Memory B cell (primary cell): ENCODE measurements around the gene EML6.
"Not testable (repeated sequence)": the region's sequence is repeated elsewhere in the genome, so short reads cannot be mapped to it uniquely, and the experiment has no call there.

ENCODE experiments used
- ATAC-seq: fragments of 150-1000 bp; cut with Tn5 transposase; 2 replicates; pipeline ENCODE4 v1.10.0; 2021; ENCODE audit warnings: low read depth, mild to moderate bottlenecking, moderate library complexity
- DNase-seq, 2 donors: peaks; one replicate each; pipeline ENCODE4 v3.0.0; 2022; ENCODE audit warnings: low spot score in 2 of 2
- H3K27ac Mint-ChIP-seq: one replicate; pipeline ENCODE4 v1.8.0; 2022; ENCODE audit warnings: mild to moderate bottlenecking, moderate library complexity, mixed read lengths
- H3K27me3 Mint-ChIP-seq: one replicate; pipeline ENCODE4 v1.8.0; 2022; ENCODE audit warnings: mixed read lengths
- H3K36me3 Mint-ChIP-seq: one replicate; pipeline ENCODE4 v1.8.0; 2022; ENCODE audit warnings: mild to moderate bottlenecking, mixed read lengths
- H3K4me1 Mint-ChIP-seq: one replicate; pipeline ENCODE4 v1.8.0; 2022; ENCODE audit warnings: mixed read lengths
- H3K4me3 Mint-ChIP-seq: one replicate; pipeline ENCODE4 v1.8.0; 2022; ENCODE audit warnings: mild to moderate bottlenecking, moderate library complexity, mixed read lengths
- H3K9me3 Mint-ChIP-seq: one replicate; pipeline ENCODE4 v1.8.0; 2022; ENCODE audit warnings: mixed read lengths

Gene EML6

GRCh38 chr2:54864727-54865126 is 141.3 kb downstream of the EML6 start:
- Mint-ChIP-seq H3K9me3 (no peaks in the 10 kb centered on the region), H3K4me3 (no peak overlapping the region), H3K27ac (no peak overlapping the region), H3K4me1 (peaks cover 10% of the 10 kb centered on the region), H3K36me3 (peaks cover 8% of the 10 kb centered on the region), H3K27me3 (no peaks in the 10 kb centered on the region)
- DNase-seq (no peak), ATAC-seq (no peak)

GRCh38 chr2:54866179-54866578 is 142.7 kb downstream of the EML6 start:
- Mint-ChIP-seq H3K9me3 (no peaks in the 10 kb centered on the region), H3K27me3 (no peaks in the 10 kb centered on the region), H3K4me3 (no peak overlapping the region), H3K27ac (no peak overlapping the region), H3K4me1 (peaks cover 10% of the 10 kb centered on the region), H3K36me3 (peaks cover 8% of the 10 kb centered on the region)
- ATAC-seq = no peak
- DNase-seq = no peak

GRCh38 chr2:54866868-54867267 is 143.4 kb downstream of the EML6 start:
- ATAC-seq = peak; percentile 86
- Mint-ChIP-seq H3K36me3 (peaks cover 8% of the 10 kb centered on the region), H3K9me3 (no peaks in the 10 kb centered on the region), H3K4me1 (peaks cover 10% of the 10 kb centered on the region), H3K4me3 (peak overlapping the region; percentile 61), H3K27ac (peak overlapping the region; percentile 63), H3K27me3 (no peaks in the 10 kb centered on the region)
- peak; percentile 13 to 22 for DNase-seq

DNA sequence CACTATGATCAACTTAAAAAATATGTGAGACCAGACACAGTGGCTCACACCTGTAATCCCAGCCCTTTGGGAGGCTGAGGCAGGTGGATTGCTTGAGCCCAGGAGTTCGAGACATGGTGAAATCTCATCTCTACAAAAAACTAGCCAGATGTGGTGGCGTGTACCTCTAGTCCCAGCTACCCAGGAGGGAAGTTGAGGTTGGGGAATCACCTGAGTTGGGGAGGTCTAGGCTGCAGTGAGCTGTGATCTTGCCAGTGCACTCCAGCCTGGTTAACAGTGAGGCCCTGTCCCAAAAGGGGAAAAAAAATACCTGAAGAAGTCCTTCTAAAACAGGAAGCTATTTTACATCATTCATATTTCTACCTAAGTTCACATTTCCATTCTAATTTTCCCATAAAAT is 144.0 kb downstream of the EML6 start:
- H3K27me3 Mint-ChIP-seq = no peaks in the 10 kb centered on the region
- H3K4me1 Mint-ChIP-seq = peaks cover 10% of the 10 kb centered on the region
- H3K36me3 Mint-ChIP-seq = peaks cover 8% of the 10 kb centered on the region
- peak; percentile 81 for ATAC-seq
- DNase-seq = peak in 1 of 2 donors; percentile 10
- H3K9me3 Mint-ChIP-seq = no peaks in the 10 kb centered on the region
- H3K4me3 Mint-ChIP-seq = no peak overlapping the region
- peak overlapping the region; percentile 63 for H3K27ac Mint-ChIP-seq

GRCh38 chr2:54871457-54872107 is 148.1 kb downstream of the EML6 start:
- H3K4me3 Mint-ChIP-seq = no peak overlapping the region
- no peaks in the 10 kb centered on the region for H3K9me3 Mint-ChIP-seq
- ATAC-seq (no peak), DNase-seq (no peak)
- H3K36me3 Mint-ChIP-seq = peaks cover 15% of the 10 kb centered on the region
- peaks cover 10% of the 10 kb centered on the region for H3K4me1 Mint-ChIP-seq
- H3K27me3 Mint-ChIP-seq = no peaks in the 10 kb centered on the region
- no peak overlapping the region for H3K27ac Mint-ChIP-seq

GRCh38 chr2:54872780-54873179 is 149.3 kb downstream of the EML6 start:
- H3K4me1 Mint-ChIP-seq = peaks cover under 1% of the 10 kb centered on the region
- H3K4me3 Mint-ChIP-seq = no peak overlapping the region
- no peaks in the 10 kb centered on the region for H3K27me3 Mint-ChIP-seq
- H3K36me3 Mint-ChIP-seq = peaks cover 15% of the 10 kb centered on the region
- no peak overlapping the region for H3K27ac Mint-ChIP-seq
- no peaks in the 10 kb centered on the region for H3K9me3 Mint-ChIP-seq
- DNase-seq = no peak
- ATAC-seq = no peak

DNA sequence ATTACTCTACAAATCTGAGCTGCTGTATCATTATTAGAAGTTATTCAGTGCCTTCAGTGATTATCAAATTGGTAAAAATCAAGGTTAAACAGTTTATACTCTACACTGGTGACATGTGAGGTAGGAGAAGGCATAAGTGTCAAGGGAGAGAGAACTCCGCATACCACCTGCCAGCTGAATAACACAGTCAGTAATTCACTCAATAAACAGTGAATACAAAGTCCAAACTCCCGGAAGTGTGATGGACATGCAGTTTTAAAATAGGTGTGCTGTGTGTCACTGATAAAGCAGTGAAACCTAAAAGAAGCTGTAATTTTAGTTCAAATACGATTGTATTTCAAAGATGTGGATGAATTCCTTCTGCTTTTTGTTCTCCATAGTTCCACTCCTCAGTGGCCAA is 149.8 kb downstream of the EML6 start:
- not testable (repeated sequence) for H3K27me3 Mint-ChIP-seq, H3K4me1 Mint-ChIP-seq, H3K27ac Mint-ChIP-seq, H3K9me3 Mint-ChIP-seq, H3K4me3 Mint-ChIP-seq, ATAC-seq, DNase-seq
- H3K36me3 Mint-ChIP-seq = peaks cover 15% of the 10 kb centered on the region

GRCh38 chr2:54876764-54877163 is 153.3 kb downstream of the EML6 start:
- Mint-ChIP-seq H3K27me3 (no peaks in the 10 kb centered on the region), H3K36me3 (peaks cover 12% of the 10 kb centered on the region), H3K9me3 (no peaks in the 10 kb centered on the region), H3K4me3 (no peak overlapping the region), H3K4me1 (no peaks in the 10 kb centered on the region), H3K27ac (no peak overlapping the region)
- ATAC-seq (no peak), DNase-seq (no peak)

GRCh38 chr2:54878182-54878581 is 154.7 kb downstream of the EML6 start:
- Mint-ChIP-seq H3K9me3 (no peaks in the 10 kb centered on the region), H3K4me1 (no peaks in the 10 kb centered on the region), H3K27me3 (no peaks in the 10 kb centered on the region), H3K4me3 (no peak overlapping the region), H3K36me3 (peaks cover 5% of the 10 kb centered on the region), H3K27ac (no peak overlapping the region)
- DNase-seq = no peak
- no peak for ATAC-seq

DNA sequence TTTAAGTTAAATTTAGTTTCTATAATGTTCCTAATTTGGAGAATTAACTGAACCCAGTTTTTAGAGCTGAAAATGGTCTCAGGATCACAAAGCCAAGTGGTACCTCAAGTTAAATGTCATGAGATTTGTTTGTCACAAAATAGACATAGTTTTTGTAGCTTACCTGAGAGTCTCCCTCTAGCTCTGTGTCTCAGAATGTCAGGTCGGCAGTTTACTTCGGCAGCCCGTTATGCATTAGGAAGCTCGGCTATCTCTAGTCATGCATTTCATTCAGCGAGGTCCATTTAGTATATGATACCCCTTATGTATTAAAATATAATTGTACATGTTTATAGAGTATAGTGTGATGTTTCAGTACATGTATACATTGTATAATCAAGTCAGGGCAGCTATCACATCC is 155.6 kb downstream of the EML6 start:
- Mint-ChIP-seq H3K27ac (no peak overlapping the region), H3K4me1 (no peaks in the 10 kb centered on the region), H3K4me3 (no peak overlapping the region), H3K9me3 (no peaks in the 10 kb centered on the region), H3K27me3 (no peaks in the 10 kb centered on the region), H3K36me3 (peaks cover 5% of the 10 kb centered on the region)
- DNase-seq (no peak), ATAC-seq (no peak)

DNA sequence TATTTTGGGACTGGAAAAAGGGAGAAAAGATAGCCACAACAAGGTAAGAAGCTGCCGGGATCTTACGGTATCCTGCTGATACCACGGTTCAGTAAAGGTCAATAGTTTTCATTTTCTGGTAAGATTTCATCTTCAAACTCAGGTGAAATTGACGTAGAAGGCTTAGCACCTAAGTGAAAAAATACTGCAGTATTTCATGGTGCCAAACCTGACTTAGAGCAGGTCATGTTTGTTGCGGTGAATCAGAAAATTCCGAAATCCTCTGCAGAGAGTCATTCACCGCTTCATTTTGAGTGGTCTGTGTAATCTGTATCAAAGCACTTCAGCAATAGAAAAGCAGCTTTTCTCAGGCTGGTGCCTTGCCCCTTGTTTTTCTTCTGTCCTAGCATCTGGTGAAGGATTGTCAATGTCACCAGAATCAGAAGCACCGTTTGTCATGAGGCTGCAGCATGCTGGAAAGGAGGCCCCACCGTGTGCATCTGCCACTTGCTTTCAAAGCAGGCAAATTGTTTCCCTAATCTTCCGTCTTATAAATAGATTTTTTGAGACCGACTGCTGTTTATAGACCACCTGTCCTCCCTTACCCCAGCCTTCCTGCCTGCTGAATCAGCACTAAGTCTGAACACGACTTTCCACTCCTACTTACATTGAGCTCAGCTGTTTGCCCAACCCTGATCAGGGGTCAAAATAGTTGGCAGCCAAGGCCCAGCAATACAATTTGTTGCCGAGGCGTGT is 156.3 kb downstream of the EML6 start:
- DNase-seq = no peak
- Mint-ChIP-seq H3K9me3 (no peaks in the 10 kb centered on the region), H3K4me1 (no peaks in the 10 kb centered on the region)

DNA sequence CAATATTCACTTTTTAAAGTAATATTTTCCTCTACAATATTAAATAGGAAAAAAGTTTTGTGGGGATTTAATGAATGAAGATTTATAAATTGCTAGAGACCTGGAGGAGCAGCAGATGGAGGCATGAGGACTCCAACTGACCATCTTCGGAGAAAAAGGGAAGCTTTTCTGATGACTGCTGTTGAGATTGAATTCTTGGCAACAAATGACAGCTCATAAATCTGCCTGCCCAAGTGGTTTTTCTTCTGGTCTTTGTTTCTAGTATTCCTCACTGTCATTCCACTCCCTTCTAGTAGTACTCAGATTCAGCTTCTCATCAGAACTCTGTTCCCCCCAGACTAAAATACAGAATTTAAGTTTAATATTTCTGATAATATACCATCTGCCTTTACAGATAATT is 157.0 kb downstream of the EML6 start:
- Mint-ChIP-seq H3K27ac (no peak overlapping the region), H3K4me3 (no peak overlapping the region)

More for the DNA sequence above, 156.3 kb downstream of the EML6 start:
- no peak for ATAC-seq
- H3K27me3 Mint-ChIP-seq = no peaks in the 10 kb centered on the region
- no peak overlapping the region for H3K27ac Mint-ChIP-seq
- H3K4me3 Mint-ChIP-seq = no peak overlapping the region
- peaks cover 5% of the 10 kb centered on the region for H3K36me3 Mint-ChIP-seq

GRCh38 chr2:54881759-54882158 is 158.3 kb downstream of the EML6 start:
- Mint-ChIP-seq H3K4me3 (no peak overlapping the region), H3K9me3 (no peaks in the 10 kb centered on the region), H3K27ac (no peak overlapping the region), H3K27me3 (no peaks in the 10 kb centered on the region), H3K36me3 (peaks cover 11% of the 10 kb centered on the region), H3K4me1 (no peaks in the 10 kb centered on the region)
- ATAC-seq (no peak), DNase-seq (no peak)

More for the DNA sequence above, 157.0 kb downstream of the EML6 start:
- peaks cover 6% of the 10 kb centered on the region for H3K36me3 Mint-ChIP-seq
- ATAC-seq (no peak), DNase-seq (no peak)
- no peaks in the 10 kb centered on the region for H3K27me3 Mint-ChIP-seq
- H3K9me3 Mint-ChIP-seq = no peaks in the 10 kb centered on the region
- no peaks in the 10 kb centered on the region for H3K4me1 Mint-ChIP-seq

GRCh38 chr2:54885891-54886290 is 162.4 kb downstream of the EML6 start:
- Mint-ChIP-seq H3K27me3 (no peaks in the 10 kb centered on the region), H3K36me3 (peaks cover 13% of the 10 kb centered on the region), H3K27ac (no peak overlapping the region), H3K9me3 (no peaks in the 10 kb centered on the region), H3K4me3 (no peak overlapping the region), H3K4me1 (no peaks in the 10 kb centered on the region)
- ATAC-seq (no peak), DNase-seq (no peak)
